Peyer's patch (tissue), 4 donors: Measurements from ENCODE around the gene STAC. TPM values are rescaled to one million over a fixed set of nuclear protein-coding genes. Genes with fewer than 3 reads are reported as not detected.

ENCODE experiments used
- DNase-seq, 3 donors: peaks; one replicate each; pipeline ENCODE4 v3.0.0-alpha.2; 2017 to 2019
- H3K27ac ChIP-seq, 4 donors: fragments of 200-600 bp; sonication (generic); one replicate each; pipeline ENCODE4 v1.5.1; 2016 to 2019
- H3K27me3 ChIP-seq, 2 donors: fragments of 200-600 bp; sonication (generic); one replicate each; pipeline ENCODE4 v1.5.1; 2019
- H3K36me3 ChIP-seq, 3 donors: fragments of 200-600 bp; sonication (generic); one replicate each; pipeline ENCODE4 v1.5.1; 2016 to 2019
- H3K4me1 ChIP-seq, 4 donors: fragments of 200-600 bp; sonication (generic); one replicate each; pipeline ENCODE4 v1.5.1; 2016 to 2019
- H3K4me3 ChIP-seq, 4 donors: fragments of 200-600 bp; sonication (generic); 1 replicate in 3 of 4; 2 replicates in 1 of 4; pipeline ENCODE4 v1.5.1; 2016 to 2019; ENCODE audit warnings: mild to moderate bottlenecking in 1 of 4
- H3K9me3 ChIP-seq, 4 donors: fragments of 200-600 bp; sonication (generic); one replicate each; pipeline ENCODE4 v1.5.1; 2016 to 2019; ENCODE audit warnings: mild to moderate bottlenecking in 1 of 4
- CTCF ChIP-seq, 6 experiments: fragments of 450-650 bp in 4 of 6; fragments of 200-600 bp in 2 of 6; sonication (generic) in 1 of 6; IDR thresholded peaks; one replicate each; pipeline ENCODE4 v1.5.1; 2017 to 2019; ENCODE audit warnings: antibody characterized with exemption in 6 of 6, mild to moderate bottlenecking in 3 of 6, moderate library complexity in 1 of 6
- POLR2A ChIP-seq, 2 donors: fragments of 450-650 bp; IDR thresholded peaks; one replicate each; pipeline ENCODE4 v1.5.1; 2017; ENCODE audit warnings: antibody characterized with exemption in 2 of 2, mild to moderate bottlenecking in 2 of 2, moderate library complexity in 2 of 2
- total RNA-seq, 4 donors: library from RNA; depleted of rRNA; stranded (reverse); fragments of >200 nt; gene quantifications; one replicate each; pipeline ENCODE4 v1.1.0, GENCODE V29; 2016

The STAC gene
- total RNA-seq, 4 donors from 2014 or later = not detected

- Histone ChIP-seq H3K9me3 (no peaks in the 10 kb centered on the region), H3K27me3 (no peaks in the 10 kb centered on the region), H3K27ac (no peak overlapping the region), H3K4me3 (no peak overlapping the region), H3K36me3 (no peaks in the 10 kb centered on the region), H3K4me1 (no peaks in the 10 kb centered on the region)
- TF ChIP-seq POLR2A (IDR thresholded peaks at IDR 0.05) (no peak), CTCF (IDR thresholded peaks at IDR 0.05) (no peak)
- no peak for DNase-seq
These were observed 163.1 kb downstream of the STAC start for GRCh38 chr3:36543276-36543997.

GRCh38 chr3:36546226-36546625 lies 165.9 kb downstream of the STAC start:
- no peak overlapping the region for H3K27ac ChIP-seq
- H3K27me3 ChIP-seq = no peaks in the 10 kb centered on the region
- TF ChIP-seq CTCF (IDR thresholded peaks at IDR 0.05) (no peak), POLR2A (IDR thresholded peaks at IDR 0.05) (no peak)
- H3K9me3 ChIP-seq = no peaks in the 10 kb centered on the region
- no peak overlapping the region for H3K4me3 ChIP-seq
- H3K4me1 ChIP-seq = no peaks in the 10 kb centered on the region
- no peaks in the 10 kb centered on the region for H3K36me3 ChIP-seq
- DNase-seq = no peak

- H3K36me3 ChIP-seq = no peaks in the 10 kb centered on the region
These were observed 168.4 kb downstream of the STAC start for GRCh38 chr3:36548712-36549111.

GRCh38 chr3:36557021-36557707 lies 176.9 kb downstream of the STAC start:
- no peak for DNase-seq

More at GRCh38 chr3:36548712-36549111, 168.4 kb downstream of the STAC start:
- no peaks in the 10 kb centered on the region for H3K9me3 ChIP-seq
- H3K4me1 ChIP-seq = no peaks in the 10 kb centered on the region
- TF ChIP-seq POLR2A (IDR thresholded peaks at IDR 0.05) = no peak
- H3K27me3 ChIP-seq = no peaks in the 10 kb centered on the region
- no peak overlapping the region for H3K4me3 ChIP-seq
- no peak overlapping the region for H3K27ac ChIP-seq
- DNase-seq = no peak

GRCh38 chr3:36557708-36558421 lies 177.6 kb downstream of the STAC start:
- Histone ChIP-seq H3K27me3 (no peaks in the 10 kb centered on the region), H3K36me3 (no peaks in the 10 kb centered on the region), H3K27ac (no peak overlapping the region), H3K4me1 (no peaks in the 10 kb centered on the region), H3K4me3 (no peak overlapping the region), H3K9me3 (no peaks in the 10 kb centered on the region)
- DNase-seq = no peak
- no peak for TF ChIP-seq POLR2A (IDR thresholded peaks at IDR 0.05)
- TF ChIP-seq CTCF (IDR thresholded peaks at IDR 0.05) = no peak

More at GRCh38 chr3:36557021-36557707, 176.9 kb downstream of the STAC start:
- Histone ChIP-seq H3K36me3 (no peaks in the 10 kb centered on the region), H3K9me3 (no peaks in the 10 kb centered on the region), H3K4me1 (no peaks in the 10 kb centered on the region), H3K27ac (no peak overlapping the region), H3K4me3 (no peak overlapping the region), H3K27me3 (no peaks in the 10 kb centered on the region)
- TF ChIP-seq POLR2A (IDR thresholded peaks at IDR 0.05) = no peak
- no peak for TF ChIP-seq CTCF (IDR thresholded peaks at IDR 0.05)

- Histone ChIP-seq H3K4me3 (no peak overlapping the region), H3K27ac (no peak overlapping the region), H3K9me3 (no peaks in the 10 kb centered on the region), H3K36me3 (no peaks in the 10 kb centered on the region), H3K4me1 (no peaks in the 10 kb centered on the region), H3K27me3 (no peaks in the 10 kb centered on the region)
- TF ChIP-seq CTCF (IDR thresholded peaks at IDR 0.05) = no peak
- no peak for DNase-seq
These were observed 178.7 kb downstream of the STAC start for GRCh38 chr3:36558961-36559360.
